GM18858 (cell line): Measurements from ENCODE around the gene IER5.

Source experiments
- ATAC-seq: cut with Tn5 transposase; IDR thresholded peaks from one replicate; pipeline ENCODE4 v1.9.1; 2021; ENCODE audit not compliant: unreplicated experiment

The IER5 gene

DNA sequence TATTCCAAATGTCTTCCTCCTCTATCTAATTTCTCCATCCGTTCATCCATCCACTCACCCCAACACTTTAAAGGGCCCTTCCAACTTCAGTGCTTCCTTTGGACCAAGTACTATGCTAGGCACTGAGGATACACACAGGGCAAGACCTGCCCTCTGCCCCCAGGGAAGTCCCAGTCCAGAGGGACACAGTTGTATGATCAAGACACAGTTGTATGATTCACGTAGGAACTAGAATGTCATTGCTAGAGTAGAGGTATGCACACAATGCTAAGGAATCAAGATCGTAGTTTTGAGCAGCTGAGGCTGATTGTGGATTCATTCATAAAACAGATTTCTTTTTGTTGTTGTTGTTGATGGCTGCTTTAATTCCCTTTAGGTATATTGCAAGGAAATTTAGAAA lies 11.6 kb upstream of the IER5 start:
- no peak for ATAC-seq

GRCh38 chr1:181077576-181078242 lies 10.8 kb upstream of the IER5 start:
- no peak for ATAC-seq

- ATAC-seq = no peak
These were observed 9.1 kb upstream of the IER5 start for GRCh38 chr1:181079382-181079781.

DNA sequence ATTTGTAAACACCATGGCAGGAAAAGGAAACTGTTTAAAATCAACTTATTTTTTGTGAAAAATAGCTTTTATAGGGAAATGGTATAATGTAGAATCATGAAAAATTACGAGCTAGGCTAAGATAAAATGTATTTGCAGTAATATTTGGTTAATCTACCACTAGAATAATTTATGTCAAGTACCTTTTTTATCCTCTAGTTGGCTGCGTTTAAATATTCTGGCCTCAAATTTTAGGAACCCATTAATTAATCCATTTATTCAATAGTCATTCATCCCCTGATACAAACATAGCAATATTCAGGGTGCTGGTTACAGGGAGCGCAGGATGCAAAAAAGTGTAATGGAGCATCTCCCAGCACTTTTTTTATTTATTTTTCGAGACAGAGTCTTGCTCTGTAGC lies 8.6 kb upstream of the IER5 start:
- no peak for ATAC-seq

DNA sequence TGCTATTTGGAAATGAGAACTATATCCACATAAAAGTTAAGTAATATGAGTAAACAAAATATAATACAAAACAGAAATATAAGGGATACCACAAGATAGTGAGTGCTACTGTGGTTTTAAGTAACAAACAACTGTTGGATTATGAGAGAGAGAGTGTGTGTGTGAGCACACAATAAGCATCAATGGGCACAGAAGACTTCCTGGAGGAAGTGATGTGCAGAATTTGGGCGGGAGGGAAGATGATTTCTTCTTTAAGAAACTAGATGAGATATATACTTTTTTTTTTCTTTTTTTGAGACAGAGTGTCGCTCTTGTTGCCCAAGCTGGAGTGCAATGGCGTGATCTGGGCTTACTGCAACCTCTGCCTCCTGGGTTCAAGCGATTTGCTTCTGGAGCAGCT lies 7.9 kb upstream of the IER5 start:
- ATAC-seq = no peak

- no peak for ATAC-seq
These were observed 7.1 kb upstream of the IER5 start for GRCh38 chr1:181081395-181081794.

DNA sequence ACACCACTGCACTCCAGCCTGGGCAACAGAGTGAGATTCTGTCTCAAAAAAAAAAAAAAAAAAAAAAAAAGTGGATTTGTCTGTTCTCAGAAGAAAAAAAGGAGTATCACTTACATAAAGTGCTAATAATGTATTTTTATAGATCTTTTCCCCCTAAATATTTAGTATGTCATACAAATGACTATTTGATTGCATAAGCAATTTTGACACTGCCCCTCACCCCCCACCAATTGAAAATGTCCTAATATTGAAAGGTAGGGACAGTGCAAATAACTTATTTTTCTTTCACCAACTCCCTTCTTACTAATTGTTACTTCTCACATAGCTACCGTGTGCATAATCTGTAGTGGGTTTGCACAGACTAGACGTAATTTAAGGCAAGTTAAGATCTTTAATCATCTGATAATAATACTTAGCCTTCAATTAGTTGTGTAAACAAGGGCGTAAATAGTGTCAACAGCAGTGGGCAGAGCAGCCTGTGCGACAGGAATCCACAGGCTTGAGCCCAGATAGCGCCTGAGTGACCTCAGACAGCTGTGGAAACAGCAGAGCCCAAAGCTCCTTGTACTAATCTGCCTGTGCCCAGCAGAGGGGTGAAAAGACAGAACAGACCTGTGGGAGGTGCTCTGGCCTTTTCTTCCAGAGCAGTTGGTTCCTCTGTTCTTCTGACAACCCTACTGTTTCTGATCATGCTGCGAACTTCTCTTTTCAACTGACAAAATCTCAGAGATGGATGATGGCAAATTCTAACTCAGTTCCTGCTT lies 4.5 kb upstream of the IER5 start:
- peak; percentile 28 for ATAC-seq

GRCh38 chr1:181084606-181084969 lies 3.9 kb upstream of the IER5 start:
- ATAC-seq = no peak

- ATAC-seq = no peak
These were observed 2.4 kb upstream of the IER5 start for GRCh38 chr1:181086091-181086490.

GRCh38 chr1:181086926-181087325 lies 1.6 kb upstream of the IER5 start:
- no peak for ATAC-seq

DNA sequence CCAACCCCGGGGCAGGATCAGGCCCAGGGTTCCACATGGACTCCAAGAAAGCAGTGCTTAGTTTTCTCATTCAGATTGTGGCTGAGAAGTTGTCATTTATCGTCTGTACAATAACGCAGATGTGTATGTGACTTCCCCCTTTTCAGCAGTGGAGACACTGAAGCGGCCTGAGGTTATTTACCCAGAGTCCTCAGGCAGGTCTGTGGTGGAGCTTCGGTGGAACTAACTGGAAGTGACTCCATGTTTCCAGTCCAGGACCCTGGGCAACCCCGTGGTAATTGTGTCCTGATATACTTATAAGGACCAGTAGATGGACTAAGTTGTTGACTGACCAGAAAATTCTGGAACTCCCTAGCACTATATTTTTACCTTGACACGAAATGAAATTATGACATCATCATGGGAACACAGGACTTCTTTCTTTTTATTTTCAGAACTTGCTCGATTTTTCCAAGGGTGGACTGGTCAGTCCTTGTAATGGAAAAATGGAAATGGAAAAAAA lies 1.0 kb upstream of the IER5 start:
- ATAC-seq = peak; percentile 23

GRCh38 chr1:181089017-181089675 lies 646 bp downstream of the IER5 start:
- no peak for ATAC-seq

DNA sequence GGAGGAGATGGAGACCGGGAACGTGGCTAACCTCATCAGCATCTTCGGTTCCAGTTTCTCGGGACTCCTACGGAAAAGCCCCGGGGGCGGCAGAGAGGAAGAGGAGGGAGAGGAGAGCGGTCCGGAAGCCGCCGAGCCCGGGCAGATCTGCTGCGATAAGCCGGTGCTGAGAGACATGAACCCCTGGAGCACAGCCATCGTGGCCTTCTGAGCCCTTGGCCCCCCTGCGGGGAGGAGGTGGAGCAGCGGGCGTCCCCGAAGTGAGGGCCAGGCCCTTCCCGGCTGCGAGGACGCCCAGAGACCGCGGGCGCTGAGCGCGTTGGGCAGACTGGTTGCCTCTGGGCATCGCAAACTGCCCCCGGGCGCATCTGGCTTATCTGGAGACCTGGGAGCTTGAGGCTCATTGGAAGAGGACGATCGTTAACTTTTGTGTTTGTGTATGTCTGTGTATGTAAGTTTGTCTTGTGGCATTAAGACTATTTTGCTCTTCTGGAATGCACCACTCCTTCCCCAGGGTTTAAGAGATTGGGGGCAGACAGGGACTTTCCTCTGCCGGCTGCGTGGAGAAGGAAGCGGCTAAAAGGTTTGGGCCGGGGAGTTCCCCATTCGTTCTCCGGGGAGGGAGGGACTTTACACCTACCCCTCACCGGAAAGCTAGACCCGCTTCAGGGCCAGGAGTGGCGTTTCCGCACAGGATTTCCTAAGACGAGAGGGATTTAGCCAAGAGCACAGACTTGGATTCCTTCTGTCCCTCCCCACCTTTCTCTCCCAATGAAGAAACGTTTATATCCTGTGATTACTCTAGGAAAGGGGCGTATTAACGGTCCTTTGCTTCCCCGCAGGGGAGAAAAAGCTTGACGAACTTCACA lies 1.4 kb downstream of the IER5 start:
- no peak for ATAC-seq

DNA sequence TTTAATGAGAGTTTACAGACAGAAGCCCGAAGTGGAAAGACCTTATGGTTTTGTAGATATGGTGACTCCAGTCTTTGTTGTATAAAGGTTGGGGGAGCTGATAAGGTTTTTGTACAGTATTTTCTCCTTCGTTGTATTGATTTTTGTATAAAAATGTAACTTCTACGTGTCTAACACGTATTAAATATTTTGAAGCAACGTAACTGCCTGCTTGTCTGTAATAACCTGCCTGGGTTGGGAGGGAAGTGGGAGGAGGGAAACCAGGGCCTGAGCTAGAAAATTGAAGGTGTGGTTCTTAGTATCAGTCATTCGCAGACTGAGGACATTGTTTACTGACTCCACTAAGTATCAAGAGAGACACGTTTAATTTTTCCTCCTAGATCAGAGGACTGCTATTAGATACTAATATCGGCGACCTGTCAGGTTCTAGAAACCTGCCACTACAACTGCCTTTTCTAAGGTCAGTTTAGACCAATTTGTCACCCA lies 2.2 kb downstream of the IER5 start:
- no peak for ATAC-seq

DNA sequence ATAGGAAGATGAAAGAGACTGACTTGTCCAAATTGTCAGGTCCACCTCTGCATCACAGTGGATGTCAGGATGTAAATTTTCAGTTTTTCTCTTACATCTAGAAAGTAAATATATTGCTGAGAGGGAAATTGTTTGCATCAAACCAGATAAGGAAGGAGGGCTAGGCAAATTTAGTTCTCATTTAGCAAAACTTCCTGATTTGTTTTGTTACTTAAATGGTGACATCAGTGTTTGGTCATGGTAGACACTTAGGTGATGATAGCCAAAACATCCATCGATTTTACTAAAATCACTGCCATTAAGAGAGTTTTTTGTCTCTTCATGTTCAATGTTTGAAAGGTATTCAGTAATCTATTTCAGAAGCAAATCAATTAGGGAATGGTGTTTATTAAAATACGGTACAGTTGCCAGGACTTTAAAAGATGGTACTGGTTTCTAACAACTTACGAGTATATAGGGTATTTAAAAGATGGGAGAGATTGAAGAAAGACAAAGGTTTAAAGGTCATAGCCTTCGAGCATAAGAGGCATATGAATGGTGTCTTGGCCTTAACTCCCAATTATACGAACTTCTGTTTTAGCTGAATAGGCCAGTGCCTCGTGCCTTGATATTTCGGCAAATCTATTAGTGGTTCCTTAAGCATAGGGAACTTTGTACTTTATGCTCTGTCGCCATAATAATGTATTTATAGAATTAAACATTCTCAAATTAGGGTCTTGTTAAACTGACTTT lies 3.0 kb downstream of the IER5 start:
- no peak for ATAC-seq

DNA sequence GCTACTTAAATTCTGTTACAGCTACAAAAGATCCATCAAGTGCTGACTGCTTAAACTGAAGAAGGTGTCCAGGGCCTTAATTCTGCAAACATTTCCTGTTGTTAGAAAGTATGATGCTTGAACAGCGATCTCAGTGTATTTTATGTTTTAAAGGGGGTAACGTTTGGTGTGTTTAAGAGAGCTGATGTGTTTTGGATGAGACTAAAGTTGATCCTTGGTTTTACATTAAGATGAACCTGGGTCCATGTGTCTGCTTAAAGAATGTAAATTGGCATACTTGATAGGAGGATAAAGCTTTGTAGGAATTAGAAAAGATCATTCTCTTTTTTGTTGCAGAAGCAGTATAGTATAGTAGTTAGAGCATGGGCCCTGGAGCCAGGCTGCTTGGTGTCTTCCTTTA lies 3.6 kb downstream of the IER5 start:
- ATAC-seq = no peak

DNA sequence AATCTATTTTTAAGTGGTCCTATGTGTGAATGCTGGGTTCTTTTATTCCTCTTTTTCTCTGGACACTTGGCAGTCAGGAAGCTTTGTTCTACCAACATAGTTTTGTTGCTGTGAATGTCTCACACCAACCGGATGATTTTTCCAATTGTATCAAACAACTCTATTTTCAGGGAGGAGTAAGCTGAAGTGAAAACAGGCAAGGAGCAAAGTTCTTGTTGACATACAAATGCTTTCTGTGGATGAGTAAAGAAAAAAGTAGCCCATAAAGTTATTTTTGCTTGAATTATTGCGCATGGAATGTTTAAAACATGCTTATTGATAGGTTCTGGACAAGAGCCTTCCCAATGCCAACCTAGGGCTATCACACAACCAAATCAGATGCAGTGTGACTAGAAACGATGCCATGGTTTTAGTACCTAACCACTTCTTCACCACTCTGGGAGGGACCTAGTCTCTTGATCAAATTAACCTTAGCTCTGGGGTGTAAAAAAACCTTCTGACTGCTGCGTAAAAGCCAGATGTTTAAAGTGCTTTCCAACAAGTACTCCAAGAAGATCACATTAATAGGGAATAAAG lies 4.5 kb downstream of the IER5 start:
- no peak for ATAC-seq

GRCh38 chr1:181094416-181095212 lies 6.1 kb downstream of the IER5 start:
- no peak for ATAC-seq

DNA sequence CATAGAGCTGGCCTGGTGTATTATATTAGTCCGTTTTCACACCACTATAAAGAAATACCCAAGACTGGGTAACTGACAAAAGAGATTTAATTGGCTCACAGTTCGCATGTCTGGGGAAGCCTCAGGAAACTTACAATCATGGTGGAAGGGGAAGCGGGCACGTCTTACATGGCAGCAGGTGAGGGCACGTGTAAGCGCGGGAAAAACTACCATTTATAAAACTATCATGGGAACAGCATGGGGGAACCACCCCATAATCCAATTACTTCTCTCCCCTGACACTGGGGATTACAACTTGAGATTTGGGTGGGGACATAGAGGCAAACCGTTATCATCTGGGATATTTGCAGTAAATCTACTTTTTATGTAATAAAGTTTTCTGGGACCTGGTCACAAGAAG lies 6.8 kb downstream of the IER5 start:
- no peak for ATAC-seq
